GM06990 (cell line): ENCODE results near the gene LRMDA.

Source experiments
- DNase-seq: peaks from one replicate; pipeline ENCODE4 v3.0.0-alpha.2; 2011; ENCODE audit not compliant: insufficient read length; ENCODE audit errors: extremely low read depth
- H3K27me3 ChIP-seq: replicated peaks from 2 replicates; pipeline ENCODE4 v1.6.0; 2011; ENCODE audit warnings: low read length; ENCODE audit not compliant: control insufficient read depth, insufficient read depth
- H3K36me3 ChIP-seq: 2 replicates; pipeline ENCODE4 v1.5.1; 2011; ENCODE audit warnings: low read length; ENCODE audit not compliant: control insufficient read depth, insufficient read depth
- H3K4me3 ChIP-seq: replicated peaks from 2 replicates; pipeline ENCODE4 v1.5.1; 2011; ENCODE audit warnings: low read depth, mild to moderate bottlenecking, control low read depth, low read length
- CTCF ChIP-seq: IDR thresholded peaks from 2 replicates; pipeline ENCODE4 v1.5.1; 2011; ENCODE audit warnings: low read length, control low read depth, mild to moderate bottlenecking, inconsistent platforms; ENCODE audit not compliant: insufficient read depth, poor library complexity, severe bottlenecking

The LRMDA gene

DNA sequence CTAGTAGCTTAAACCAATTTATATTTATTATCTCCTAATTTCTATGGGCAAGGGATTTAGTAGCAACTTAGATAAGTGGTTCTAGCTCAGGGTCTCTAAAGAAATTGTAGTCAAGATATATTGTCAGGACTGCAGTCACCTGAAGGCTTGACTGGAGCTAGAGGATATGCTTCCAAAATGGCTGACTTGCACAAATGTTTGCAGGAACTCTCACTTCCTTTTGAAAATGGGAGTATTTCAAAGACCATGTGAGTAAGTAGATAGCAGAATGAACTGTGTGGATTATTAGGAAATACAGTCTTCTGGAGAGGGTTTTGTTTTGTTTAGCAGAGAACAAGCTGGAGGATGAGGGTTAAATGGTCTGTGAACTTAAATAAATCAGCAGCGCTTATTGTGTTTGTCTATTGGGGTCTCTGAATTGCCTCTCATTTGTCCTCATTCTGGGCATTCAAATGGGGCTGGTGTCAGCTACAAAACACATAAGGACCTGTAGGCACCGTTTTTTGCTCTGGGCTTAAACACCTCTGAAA, 524.6 kb downstream of the LRMDA start:
- no peak for DNase-seq
- no peaks in the 10 kb centered on the region for H3K27me3 ChIP-seq
- H3K4me3 ChIP-seq: no peak overlapping the region
- TF ChIP-seq CTCF: no peak
- no peaks in the 10 kb centered on the region for H3K36me3 ChIP-seq

- DNase-seq: no peak
- no peak overlapping the region for H3K4me3 ChIP-seq
- H3K27me3 ChIP-seq: peaks cover under 1% of the 10 kb centered on the region
- no peak for TF ChIP-seq CTCF
- no peaks in the 10 kb centered on the region for H3K36me3 ChIP-seq
Observed at GRCh38 chr10:75956624-75957023, 525.2 kb downstream of the LRMDA start.

DNA sequence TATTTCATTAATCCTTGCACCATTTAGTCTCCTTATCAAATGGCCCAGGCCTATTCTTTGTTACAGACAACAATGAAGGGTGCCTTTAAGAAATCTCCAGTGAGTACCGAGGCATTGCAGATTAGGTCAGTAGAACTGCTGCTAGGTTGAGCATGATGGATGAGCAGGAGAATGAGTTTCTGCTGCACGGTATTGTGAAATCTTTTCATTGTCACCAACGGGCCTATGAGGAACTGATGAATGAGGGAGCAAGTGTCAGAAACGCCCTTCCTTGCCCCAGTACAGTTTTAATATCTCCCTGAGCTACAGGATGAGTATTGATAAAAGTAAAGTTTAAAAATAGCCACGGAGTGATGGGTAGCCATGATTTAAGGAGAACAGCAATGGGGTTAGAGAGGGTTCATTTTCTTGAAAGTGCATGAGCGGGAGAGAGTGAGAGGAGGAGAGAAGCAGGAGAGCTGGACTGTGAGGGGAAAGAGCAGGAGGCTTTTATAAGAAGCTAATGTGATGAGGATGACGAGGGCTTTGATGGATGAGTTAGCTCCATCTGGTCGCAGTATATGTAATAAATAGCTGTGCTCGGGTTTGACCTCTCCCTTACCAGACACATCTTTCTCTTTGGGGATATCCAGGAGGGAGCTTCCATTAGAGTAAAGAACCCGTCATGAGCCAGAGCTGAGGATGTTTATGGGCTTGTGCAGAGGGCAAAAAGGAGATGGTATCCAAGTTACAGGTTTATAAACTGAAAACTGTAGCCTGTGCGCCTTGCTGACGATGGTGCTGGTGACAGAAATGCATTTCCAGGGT, 526.1 kb downstream of the LRMDA start:
- H3K27me3 ChIP-seq: peaks cover 2% of the 10 kb centered on the region
- no peak overlapping the region for H3K4me3 ChIP-seq
- TF ChIP-seq CTCF: no peak
- no peaks in the 10 kb centered on the region for H3K36me3 ChIP-seq
- DNase-seq: no peak

- no peak for DNase-seq
- no peak for TF ChIP-seq CTCF
- peaks cover 2% of the 10 kb centered on the region for H3K27me3 ChIP-seq
- H3K4me3 ChIP-seq: no peak overlapping the region
- no peaks in the 10 kb centered on the region for H3K36me3 ChIP-seq
Observed at GRCh38 chr10:75959209-75959608, 527.8 kb downstream of the LRMDA start.

DNA sequence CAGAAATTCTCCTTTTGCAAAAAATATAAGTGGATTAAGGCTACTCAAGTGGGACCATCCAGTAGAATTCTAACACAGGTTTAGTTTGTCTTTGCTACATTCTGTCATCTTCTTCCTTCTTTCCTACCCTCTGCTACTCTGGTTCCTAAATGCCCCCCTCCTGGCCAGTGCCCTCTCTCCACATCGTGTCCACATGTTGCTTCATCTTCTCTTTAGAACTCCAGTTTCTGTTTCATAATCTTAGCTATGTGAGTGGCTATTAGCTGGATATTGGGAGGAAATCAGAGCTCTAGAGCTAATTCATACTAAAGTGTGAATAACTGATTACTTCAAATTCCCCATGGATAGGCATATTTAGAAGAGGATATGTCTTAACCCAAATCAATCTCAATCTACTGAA, 528.5 kb downstream of the LRMDA start:
- H3K27me3 ChIP-seq: peaks cover 2% of the 10 kb centered on the region
- DNase-seq: no peak

More for the DNA sequence above, 528.5 kb downstream of the LRMDA start:
- Histone ChIP-seq H3K36me3 (no peaks in the 10 kb centered on the region), H3K4me3 (no peak overlapping the region)
- TF ChIP-seq CTCF: no peak
